ENCODE data around the gene NIPA2. TPM values are rescaled to one million over a fixed set of nuclear protein-coding genes. Genes with fewer than 3 reads are reported as not detected.

The NIPA2 gene
- total RNA-seq, 4 donors from 2014 or later, result 6.5 to 61.2 (median 22.1) TPM

DNA sequence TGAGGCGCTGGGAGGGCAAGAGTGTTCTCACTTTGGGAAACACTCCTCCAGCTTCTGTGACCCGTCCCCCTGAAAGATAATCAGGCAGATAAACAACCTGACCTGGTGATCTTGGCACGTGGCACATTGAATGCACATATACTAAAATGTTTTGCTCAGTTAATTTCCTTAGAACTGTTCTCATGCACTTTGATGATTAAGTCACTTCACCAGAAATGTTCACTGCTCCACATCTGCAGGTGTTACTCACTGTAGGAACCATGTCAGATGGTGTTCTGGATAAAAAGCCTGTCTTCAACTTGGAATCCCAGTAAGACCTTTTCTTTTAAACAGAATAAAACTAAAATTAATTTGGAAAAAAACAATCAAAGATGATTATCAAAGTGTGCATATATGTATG is 24.6 kb upstream of the NIPA2 start:
- Histone ChIP-seq H3K4me1 (no peaks in the 10 kb centered on the region), H3K27me3 (no peaks in the 10 kb centered on the region), H3K4me3 (no peak overlapping the region), H3K36me3 (no peaks in the 10 kb centered on the region), H3K9me3 (no peaks in the 10 kb centered on the region), H3K27ac (no peak overlapping the region)
- no peak for TF ChIP-seq POLR2A (IDR thresholded peaks at IDR 0.05)
- TF ChIP-seq, protein P1, sequence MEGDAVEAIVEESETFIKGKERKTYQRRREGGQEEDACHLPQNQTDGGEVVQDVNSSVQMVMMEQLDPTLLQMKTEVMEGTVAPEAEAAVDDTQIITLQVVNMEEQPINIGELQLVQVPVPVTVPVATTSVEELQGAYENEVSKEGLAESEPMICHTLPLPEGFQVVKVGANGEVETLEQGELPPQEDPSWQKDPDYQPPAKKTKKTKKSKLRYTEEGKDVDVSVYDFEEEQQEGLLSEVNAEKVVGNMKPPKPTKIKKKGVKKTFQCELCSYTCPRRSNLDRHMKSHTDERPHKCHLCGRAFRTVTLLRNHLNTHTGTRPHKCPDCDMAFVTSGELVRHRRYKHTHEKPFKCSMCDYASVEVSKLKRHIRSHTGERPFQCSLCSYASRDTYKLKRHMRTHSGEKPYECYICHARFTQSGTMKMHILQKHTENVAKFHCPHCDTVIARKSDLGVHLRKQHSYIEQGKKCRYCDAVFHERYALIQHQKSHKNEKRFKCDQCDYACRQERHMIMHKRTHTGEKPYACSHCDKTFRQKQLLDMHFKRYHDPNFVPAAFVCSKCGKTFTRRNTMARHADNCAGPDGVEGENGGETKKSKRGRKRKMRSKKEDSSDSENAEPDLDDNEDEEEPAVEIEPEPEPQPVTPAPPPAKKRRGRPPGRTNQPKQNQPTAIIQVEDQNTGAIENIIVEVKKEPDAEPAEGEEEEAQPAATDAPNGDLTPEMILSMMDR (IDR thresholded peaks at IDR 0.05), result no peak
- intact Hi-C loops (cut with DNase I; ENCODE audit: low total_unique reads), result no loop called here
- no peak for DNase-seq

DNA sequence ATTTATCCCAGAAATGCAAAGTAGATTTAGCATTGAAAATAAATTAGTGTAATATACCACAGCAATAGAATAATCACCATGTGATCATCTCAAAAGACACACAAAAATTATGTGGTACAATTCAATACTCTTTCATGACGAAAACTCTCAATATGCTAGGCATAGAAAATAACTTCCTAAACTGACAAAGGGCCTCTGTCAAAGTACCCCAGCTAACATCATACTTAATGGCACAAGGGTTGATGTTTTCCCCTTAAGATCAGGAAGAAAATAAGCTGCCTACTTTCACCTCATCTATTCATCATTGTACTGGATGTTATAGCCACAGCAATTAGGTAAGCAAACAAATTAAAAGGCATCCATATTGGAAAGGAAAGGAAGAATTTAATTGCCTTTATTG is 22.7 kb upstream of the NIPA2 start:
- no peak for DNase-seq
- no peak overlapping the region for H3K4me3 ChIP-seq
- H3K36me3 ChIP-seq, result no peaks in the 10 kb centered on the region
- no peak for TF ChIP-seq POLR2A (IDR thresholded peaks at IDR 0.05)
- TF ChIP-seq, protein P1 (IDR thresholded peaks at IDR 0.05), result no peak
- H3K27ac ChIP-seq, result no peak overlapping the region
- no peaks in the 10 kb centered on the region for H3K27me3 ChIP-seq
- H3K4me1 ChIP-seq, result no peaks in the 10 kb centered on the region
- H3K9me3 ChIP-seq, result no peaks in the 10 kb centered on the region
- intact Hi-C loops (cut with DNase I; ENCODE audit: low total_unique reads), result no loop called here

DNA sequence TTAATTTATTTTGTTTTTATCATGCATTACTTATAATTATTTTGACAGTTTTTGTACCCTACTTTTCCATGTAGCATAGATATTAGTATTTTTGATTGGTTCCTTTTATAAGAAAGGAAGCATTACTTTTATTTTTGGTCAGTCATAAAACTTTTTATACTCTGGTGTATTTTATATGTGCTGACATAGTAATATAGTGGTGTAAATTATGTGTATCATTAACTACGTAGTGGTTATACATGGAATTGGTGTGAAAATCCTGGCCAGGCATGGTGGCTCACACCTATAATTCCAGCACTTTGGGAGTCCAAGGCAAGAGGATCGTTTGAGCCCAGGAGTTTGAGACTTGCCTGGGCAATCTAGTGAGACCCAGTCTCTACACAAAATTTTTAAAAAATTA is 18.8 kb upstream of the NIPA2 start:
- no peaks in the 10 kb centered on the region for H3K36me3 ChIP-seq
- no peak for DNase-seq
- no peaks in the 10 kb centered on the region for H3K9me3 ChIP-seq
- intact Hi-C loops (cut with DNase I; ENCODE audit: low total_unique reads), result no loop called here
- H3K4me3 ChIP-seq, result no peak overlapping the region
- no peak overlapping the region for H3K27ac ChIP-seq
- H3K4me1 ChIP-seq, result no peaks in the 10 kb centered on the region
- TF ChIP-seq POLR2A (IDR thresholded peaks at IDR 0.05), result no peak
- TF ChIP-seq, protein P1 (IDR thresholded peaks at IDR 0.05), result no peak
- H3K27me3 ChIP-seq, result no peaks in the 10 kb centered on the region

DNA sequence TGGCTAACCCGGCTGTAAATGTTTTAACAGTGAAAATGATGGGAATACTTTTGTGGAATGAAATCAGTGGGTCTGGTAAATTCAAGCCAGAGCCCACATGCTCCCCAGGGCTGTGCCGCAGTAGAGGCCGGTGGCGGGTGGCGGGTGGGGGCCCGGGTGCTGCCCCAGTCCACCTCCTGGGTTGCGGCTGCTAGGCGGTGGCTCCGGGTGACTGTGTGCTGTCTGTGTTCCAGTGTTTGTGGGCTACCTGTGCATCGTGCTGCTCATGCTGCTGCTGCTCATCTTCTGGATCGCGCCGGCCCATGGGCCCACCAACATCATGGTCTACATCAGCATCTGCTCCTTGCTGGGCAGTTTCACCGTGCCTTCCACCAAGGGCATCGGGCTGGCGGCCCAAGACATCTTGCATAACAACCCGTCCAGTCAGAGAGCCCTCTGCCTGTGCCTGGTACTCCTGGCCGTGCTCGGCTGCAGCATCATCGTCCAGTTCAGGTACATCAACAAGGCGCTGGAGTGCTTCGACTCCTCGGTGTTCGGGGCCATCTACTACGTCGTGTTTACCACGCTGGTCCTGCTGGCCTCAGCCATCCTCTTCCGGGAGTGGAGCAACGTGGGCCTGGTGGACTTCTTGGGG is 14.9 kb upstream of the NIPA2 start:
- TF ChIP-seq POLR2A (IDR thresholded peaks at IDR 0.05), result no peak
- TF ChIP-seq, protein P1 (IDR thresholded peaks at IDR 0.05), result no peak
- H3K27ac ChIP-seq, result no peak overlapping the region
- no peaks in the 10 kb centered on the region for H3K36me3 ChIP-seq
- H3K4me3 ChIP-seq, result no peak overlapping the region
- no peak for DNase-seq
- intact Hi-C loops (cut with DNase I; ENCODE audit: low total_unique reads), result no loop called here
- H3K4me1 ChIP-seq, result no peaks in the 10 kb centered on the region
- no peaks in the 10 kb centered on the region for H3K27me3 ChIP-seq
- H3K9me3 ChIP-seq, result no peaks in the 10 kb centered on the region

DNA sequence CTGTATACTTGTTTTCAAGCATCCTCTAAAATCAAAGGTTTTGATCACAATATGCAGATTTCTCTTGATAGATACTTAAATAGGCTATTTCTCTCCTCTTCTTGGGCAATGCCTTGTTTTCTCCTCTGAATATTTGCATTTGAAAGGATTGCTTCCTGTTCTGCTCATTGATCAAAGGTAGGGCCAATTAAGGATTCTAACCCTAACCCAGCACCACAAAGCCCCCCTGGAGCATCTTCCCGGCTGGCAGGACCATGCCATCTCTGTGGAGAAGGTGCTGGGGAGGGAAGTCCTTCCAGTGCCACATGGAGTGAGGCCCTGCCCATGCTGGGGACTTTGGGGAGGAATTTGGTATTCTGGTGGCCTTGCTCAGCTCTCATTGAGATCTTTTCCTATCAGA is 11.3 kb upstream of the NIPA2 start:
- no peaks in the 10 kb centered on the region for H3K36me3 ChIP-seq
- no peaks in the 10 kb centered on the region for H3K4me1 ChIP-seq
- no peaks in the 10 kb centered on the region for H3K27me3 ChIP-seq
- H3K4me3 ChIP-seq, result no peak overlapping the region
- no peak for TF ChIP-seq POLR2A (IDR thresholded peaks at IDR 0.05)
- TF ChIP-seq, protein P1 (IDR thresholded peaks at IDR 0.05), result no peak
- no peaks in the 10 kb centered on the region for H3K9me3 ChIP-seq
- no peak overlapping the region for H3K27ac ChIP-seq
- DNase-seq, result no peak
- intact Hi-C loops (cut with DNase I; ENCODE audit: low total_unique reads), result no loop called here

Measured in uterus (tissue), 4 donors.